ENCODE results near the gene MAPK1. TPM values are rescaled to one million over a fixed set of nuclear protein-coding genes. Genes with fewer than 3 reads are reported as not detected.
"Not testable (repeated sequence)": the region's sequence is repeated elsewhere in the genome, so short reads cannot be mapped to it uniquely, and the experiment has no call there.

Gene MAPK1
- total RNA-seq, 1 experiment from 2014 or later, result 136 TPM

GRCh38 chr22:21818487-21819182 is 48.8 kb downstream of the MAPK1 start:
- Histone ChIP-seq H3K36me3 (ENCODE audit: control insufficient read depth, insufficient read depth, low read length) (no peaks in the 10 kb centered on the region), H3K9me3 (no peaks in the 10 kb centered on the region), H3K4me3 (ENCODE audit: low read depth, low read length) (no peak overlapping the region), H3K27me3 (replicated peaks; ENCODE audit: control insufficient read depth, insufficient read depth, low read length) (no peaks in the 10 kb centered on the region), H3K4me1 (no peaks in the 10 kb centered on the region)
- H3K27ac Mint-ChIP-seq (ENCODE audit: unreplicated experiment), result no peak overlapping the region
- no TSS peak for BruUV-seq (replicated peaks)
- POLR2A ChIA-PET, result interaction anchor here (0.7 kb wide), 1 partner anchor 97 kb away, joined by 3 read pairs; no protein-coding TSS in a partner anchor
- no peaks in the 10 kb centered on the region for H3K9me3 Mint-ChIP-seq (ENCODE audit: unreplicated experiment)
- H3K4me3 Mint-ChIP-seq (ENCODE audit: unreplicated experiment), result no peak overlapping the region
- peaks cover 20% of the 10 kb centered on the region for H3K36me3 Mint-ChIP-seq (ENCODE audit: insufficient read depth, unreplicated experiment)
- H3K4me1 Mint-ChIP-seq (ENCODE audit: low read depth, unreplicated experiment), result peaks cover 7% of the 10 kb centered on the region
- CTCF ChIA-PET, result no interaction called here
- H3K27me3 Mint-ChIP-seq (ENCODE audit: insufficient read depth, unreplicated experiment), result no peaks in the 10 kb centered on the region
- intact Hi-C loops (cut with micrococcal nuclease; ENCODE audit: unreplicated experiment), result no loop called here
- no peak for TF ChIP-seq CTCF (IDR thresholded peaks at IDR 0.05; ENCODE audit: insufficient read depth in 1 of 2, low read depth in 1 of 2, low read length in 1 of 2, severe bottlenecking in 1 of 2, unreplicated experiment in 1 of 2)
- no peak for DNase-seq

GRCh38 chr22:21817497-21817853 is 50.0 kb downstream of the MAPK1 start:
- peaks cover 20% of the 10 kb centered on the region for H3K36me3 Mint-ChIP-seq (ENCODE audit: insufficient read depth, unreplicated experiment)
- H3K9me3 Mint-ChIP-seq (ENCODE audit: unreplicated experiment); POLR2A ChIA-PET; H3K36me3 ChIP-seq (ENCODE audit: control insufficient read depth, insufficient read depth, low read length); DNase-seq; BruUV-seq (replicated peaks); H3K4me3 ChIP-seq (ENCODE audit: low read depth, low read length); H3K4me1 ChIP-seq; CTCF ChIA-PET; H3K27me3 ChIP-seq (replicated peaks; ENCODE audit: control insufficient read depth, insufficient read depth, low read length); H3K27ac Mint-ChIP-seq (ENCODE audit: unreplicated experiment); H3K9me3 ChIP-seq; H3K27me3 Mint-ChIP-seq (ENCODE audit: insufficient read depth, unreplicated experiment); H3K4me3 Mint-ChIP-seq (ENCODE audit: unreplicated experiment); H3K4me1 Mint-ChIP-seq (ENCODE audit: low read depth, unreplicated experiment); intact Hi-C loops (cut with micrococcal nuclease; ENCODE audit: unreplicated experiment): not testable (repeated sequence)

- Histone ChIP-seq H3K9me3 (no peaks in the 10 kb centered on the region), H3K4me3 (ENCODE audit: low read depth, low read length) (no peak overlapping the region), H3K27me3 (replicated peaks; ENCODE audit: control insufficient read depth, insufficient read depth, low read length) (no peaks in the 10 kb centered on the region), H3K4me1 (no peaks in the 10 kb centered on the region), H3K36me3 (ENCODE audit: control insufficient read depth, insufficient read depth, low read length) (no peaks in the 10 kb centered on the region)
- no TSS peak for BruUV-seq (replicated peaks)
- intact Hi-C loops (cut with micrococcal nuclease; ENCODE audit: unreplicated experiment), result no loop called here
- Mint-ChIP-seq H3K36me3 (ENCODE audit: insufficient read depth, unreplicated experiment) (peaks cover 20% of the 10 kb centered on the region), H3K27me3 (ENCODE audit: insufficient read depth, unreplicated experiment) (no peaks in the 10 kb centered on the region), H3K27ac (ENCODE audit: unreplicated experiment) (no peak overlapping the region), H3K4me3 (ENCODE audit: unreplicated experiment) (no peak overlapping the region), H3K9me3 (ENCODE audit: unreplicated experiment) (no peaks in the 10 kb centered on the region), H3K4me1 (ENCODE audit: low read depth, unreplicated experiment) (peaks cover 7% of the 10 kb centered on the region)
- POLR2A ChIA-PET, result no interaction called here
- CTCF ChIA-PET, result no interaction called here
- DNase-seq, result no peak
- TF ChIP-seq CTCF (IDR thresholded peaks at IDR 0.05; ENCODE audit: insufficient read depth in 1 of 2, low read depth in 1 of 2, low read length in 1 of 2, severe bottlenecking in 1 of 2, unreplicated experiment in 1 of 2), result no peak
Measured at GRCh38 chr22:21816787-21817496, 50.5 kb downstream of the MAPK1 start.
